ENCODE results near the gene PRDM1. TPM values are rescaled to one million over a fixed set of nuclear protein-coding genes. Genes with fewer than 3 reads are reported as not detected.
A peak's percentile ranks its signal among the peaks of the same experiment; 100 is the strongest.

PRDM1 gene
- total RNA-seq, 2 donors from 2014 or later = 1.1 to 2.3 TPM

GRCh38 chr6:106107043-106107613 lies 21.0 kb downstream of the PRDM1 start:
- no peak for ATAC-seq
- no peak for DNase-seq
- intact Hi-C loops (cut with DNase I) = no loop called here

GRCh38 chr6:106108129-106108528 lies 22.0 kb downstream of the PRDM1 start:
- intact Hi-C loops (cut with DNase I) = no loop called here
- DNase-seq = no peak
- ATAC-seq = no peak

DNA sequence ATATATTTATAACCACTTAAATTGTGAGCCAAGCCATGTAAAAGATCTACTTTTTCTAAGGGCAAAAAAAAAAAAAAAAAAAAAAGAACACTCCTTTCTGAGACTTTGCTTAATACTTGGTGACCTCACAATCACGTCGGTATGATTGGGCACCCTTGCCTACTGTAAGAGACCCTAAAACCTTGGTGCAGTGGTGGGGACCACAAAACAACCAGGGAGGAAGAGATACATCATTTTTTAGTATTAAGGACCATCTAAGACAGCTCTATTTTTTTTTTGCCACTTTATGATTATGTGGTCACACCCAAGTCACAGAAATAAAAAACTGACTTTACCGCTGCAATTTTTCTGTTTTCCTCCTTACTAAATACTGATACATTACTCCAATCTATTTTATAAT lies 22.9 kb downstream of the PRDM1 start:
- DNase-seq (no peak), ATAC-seq (no peak)
- intact Hi-C loops (cut with DNase I) = no loop called here

GRCh38 chr6:106110164-106110826 lies 24.2 kb downstream of the PRDM1 start:
- ATAC-seq (no peak), DNase-seq (no peak)
- intact Hi-C loops (cut with DNase I) = no loop called here

DNA sequence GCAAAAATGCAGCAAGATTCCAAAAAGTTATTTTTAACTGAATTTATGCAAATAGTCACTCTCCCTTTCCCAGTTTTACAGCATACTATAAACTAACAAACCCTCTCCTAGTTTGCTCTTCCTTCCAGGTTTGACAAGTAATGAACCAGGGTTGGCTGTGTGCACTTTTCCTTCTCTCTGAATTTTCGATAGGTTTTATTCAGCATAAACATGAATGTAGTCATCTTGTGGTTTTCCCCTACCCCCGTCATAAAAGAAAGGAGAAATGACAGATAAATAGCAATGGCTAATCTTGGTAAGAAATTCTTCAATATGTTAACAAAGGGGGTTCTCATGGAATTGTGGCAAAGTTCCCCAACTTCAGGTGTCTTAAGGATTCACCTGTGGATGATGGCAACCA lies 26.3 kb downstream of the PRDM1 start:
- DNase-seq (no peak), ATAC-seq (no peak)
- intact Hi-C loops (cut with DNase I) = no loop called here

GRCh38 chr6:106113256-106113959 lies 27.3 kb downstream of the PRDM1 start:
- DNase-seq = no peak
- ATAC-seq = no peak

DNA sequence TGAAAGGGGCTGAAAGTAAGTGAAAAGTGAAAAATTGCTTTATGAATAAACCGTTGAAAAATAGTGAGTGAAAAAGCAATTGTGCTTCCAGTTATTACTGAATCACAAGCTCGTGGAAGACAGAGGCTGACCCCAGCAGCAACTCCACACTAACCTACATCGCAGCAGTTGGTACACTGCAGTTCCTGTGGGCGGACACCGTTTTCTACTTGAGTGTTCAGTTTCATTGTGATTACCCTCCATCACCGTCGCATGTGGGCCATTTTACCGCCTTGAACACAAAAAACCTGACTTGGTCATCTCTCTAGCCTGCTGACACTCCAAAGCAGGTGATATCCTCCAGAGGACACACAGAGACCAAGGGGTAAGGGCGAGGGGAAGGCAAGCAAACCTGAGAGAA lies 28.4 kb downstream of the PRDM1 start:
- intact Hi-C loops (cut with DNase I) = no loop called here
- DNase-seq = no peak
- ATAC-seq = no peak

More at GRCh38 chr6:106113256-106113959, 27.3 kb downstream of the PRDM1 start:
- intact Hi-C loops (cut with DNase I) = no loop called here

DNA sequence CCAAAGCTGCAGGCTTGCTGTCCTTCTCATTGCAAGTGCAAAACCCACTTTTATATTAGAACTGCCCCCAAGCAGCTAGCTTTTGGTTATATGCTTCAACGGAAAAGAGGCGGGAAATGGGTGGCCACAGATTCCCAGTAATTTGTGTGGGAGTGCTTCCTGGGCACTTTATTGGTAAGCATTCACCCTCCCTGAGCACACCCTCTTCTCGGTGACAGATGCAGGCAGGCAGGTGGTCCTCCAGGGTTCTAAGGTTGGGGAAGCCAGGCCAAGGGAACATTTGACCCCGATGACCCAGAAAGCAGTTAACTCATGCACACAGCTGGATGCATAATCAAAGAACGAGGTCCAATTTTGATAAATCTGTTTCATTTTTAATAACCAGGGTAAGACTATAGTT lies 29.1 kb downstream of the PRDM1 start:
- no peak for ATAC-seq
- intact Hi-C loops (cut with DNase I) = no loop called here
- no peak for DNase-seq

GRCh38 chr6:106116125-106116832 lies 30.1 kb downstream of the PRDM1 start:
- intact Hi-C loops (cut with DNase I) = no loop called here
- no peak for DNase-seq
- ATAC-seq = no peak

DNA sequence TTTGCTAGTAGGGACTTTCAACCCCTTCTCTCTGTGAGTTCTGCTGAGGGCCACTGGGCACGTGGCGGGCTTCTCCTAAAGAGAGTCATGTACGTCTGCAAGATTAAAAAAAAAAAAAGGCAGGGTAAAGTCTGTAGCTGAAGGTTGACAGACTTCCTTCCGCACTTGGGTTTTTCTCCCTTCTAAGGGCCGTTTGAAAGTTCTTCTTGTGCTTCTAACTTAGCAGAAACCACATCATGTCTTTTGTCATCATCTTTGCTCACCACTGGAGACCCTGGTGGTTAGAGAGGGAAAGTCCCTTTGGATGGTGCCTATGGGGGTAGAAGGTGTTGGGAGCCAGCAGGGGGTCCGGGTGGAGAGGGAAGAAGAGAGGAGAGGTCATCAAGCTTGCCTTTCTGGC lies 31.4 kb downstream of the PRDM1 start:
- intact Hi-C loops (cut with DNase I) = no loop called here
- peak in 1 of 2 donors; percentile 53 for ATAC-seq

GRCh38 chr6:106118835-106119431 lies 32.8 kb downstream of the PRDM1 start:
- intact Hi-C loops (cut with DNase I) = no loop called here
- DNase-seq = no peak

More for the DNA sequence above, 31.4 kb downstream of the PRDM1 start:
- DNase-seq = no peak

GRCh38 chr6:106119546-106119945 lies 33.4 kb downstream of the PRDM1 start:
- intact Hi-C loops (cut with DNase I) = no loop called here
- ATAC-seq (no peak), DNase-seq (no peak)

More at GRCh38 chr6:106118835-106119431, 32.8 kb downstream of the PRDM1 start:
- no peak for ATAC-seq

- no peak for ATAC-seq
- intact Hi-C loops (cut with DNase I) = no loop called here
- DNase-seq = no peak
Measured at GRCh38 chr6:106120006-106120405, 33.9 kb downstream of the PRDM1 start.

- intact Hi-C loops (cut with DNase I) = no loop called here
- ATAC-seq = no peak
- no peak for DNase-seq
Measured at GRCh38 chr6:106120406-106120805, 34.3 kb downstream of the PRDM1 start.

GRCh38 chr6:106122306-106122918 lies 36.3 kb downstream of the PRDM1 start:
- intact Hi-C loops (cut with DNase I) = no loop called here
- DNase-seq = no peak
- ATAC-seq = no peak

GRCh38 chr6:106122938-106123656 lies 37.0 kb downstream of the PRDM1 start:
- intact Hi-C loops (cut with DNase I) = no loop called here
- DNase-seq (no peak), ATAC-seq (no peak)

GRCh38 chr6:106124015-106124414 lies 37.9 kb downstream of the PRDM1 start:
- ATAC-seq (no peak), DNase-seq (no peak)
- intact Hi-C loops (cut with DNase I) = no loop called here

Data from left cardiac atrium (tissue), 4 donors.